PC-9 (cell line): ENCODE measurements around the gene CTBP2. TPM values are rescaled to one million over a fixed set of nuclear protein-coding genes. Genes with fewer than 3 reads are reported as not detected.

ENCODE experiments used
- BruUV-seq: library from RNA; stranded (reverse); fragments of 400-500 nt; replicated peaks from 2 replicates; lab custom pipeline; 2021; lab: Mats Ljungman, UMichigan
- CTCF ChIA-PET: fragments of 300-600 bp; sonication (Branson Sonifier 250); formaldehyde crosslinking; loops from one replicate; lab custom pipeline; 2022; ENCODE audit warnings: antibody characterized with exemption; lab: Charles Lee
- POLR2A ChIA-PET: fragments of 300-600 bp; sonication (Branson Sonifier 250); formaldehyde crosslinking; loops from one replicate; lab custom pipeline; 2022; ENCODE audit warnings: antibody characterized with exemption; ENCODE audit not compliant: unreplicated experiment; lab: Charles Lee
- DNase-seq, 2 experiments: peaks; one replicate each; pipeline versions ENCODE4 v3.0.0 to v3.0.0-alpha.2; 2015 to 2022; ENCODE audit warnings: mixed read lengths in 1 of 2
- H2AFZ ChIP-seq: fragments of 200-600 bp; sonication (generic); 2 replicates; pipeline ENCODE4 v1.8.1; 2017; ENCODE audit warnings: antibody characterized with exemption
- H3F3A ChIP-seq: fragments of 200-600 bp; sonication (generic); 2 replicates; pipeline ENCODE4 v1.8.1; 2017; ENCODE audit warnings: antibody characterized with exemption, mild to moderate bottlenecking, low read depth; ENCODE audit not compliant: insufficient read depth
- H3K27ac ChIP-seq: fragments of 200-600 bp; sonication (generic); 2 replicates; pipeline ENCODE4 v1.6.1; 2016; ENCODE audit warnings: mixed run types
- H3K27me3 ChIP-seq: fragments of 200-600 bp; sonication (generic); 2 replicates; pipeline ENCODE4 v1.6.1; 2016; ENCODE audit warnings: low read depth, mixed run types; ENCODE audit not compliant: insufficient read depth
- H3K36me3 ChIP-seq: fragments of 200-600 bp; sonication (generic); 2 replicates; pipeline ENCODE4 v1.6.1; 2016; ENCODE audit warnings: low read depth, mixed run types
- H3K4me1 ChIP-seq: fragments of 200-600 bp; sonication (generic); replicated peaks from 2 replicates; pipeline ENCODE4 v1.6.1; 2016; ENCODE audit warnings: mixed run types; ENCODE audit not compliant: insufficient read depth
- H3K4me2 ChIP-seq: fragments of 200-600 bp; sonication (generic); 2 replicates; pipeline ENCODE4 v1.6.1; 2017; ENCODE audit warnings: mixed run types
- H3K4me3 ChIP-seq: fragments of 200-600 bp; sonication (generic); 2 replicates; pipeline ENCODE4 v1.6.1; 2016; ENCODE audit warnings: mixed run types
- H3K79me2 ChIP-seq: fragments of 200-600 bp; sonication (generic); 2 replicates; pipeline ENCODE4 v1.6.1; 2017; ENCODE audit warnings: low read depth, mixed run types
- H3K9me2 ChIP-seq: fragments of 200-600 bp; sonication (generic); 2 replicates; pipeline ENCODE4 v1.8.1; 2017; ENCODE audit warnings: mild to moderate bottlenecking; ENCODE audit not compliant: insufficient read depth
- H3K9me3 ChIP-seq: fragments of 200-600 bp; sonication (generic); 2 replicates; pipeline ENCODE4 v1.8.1; 2016; ENCODE audit warnings: low read depth; ENCODE audit not compliant: insufficient read depth
- H4K20me1 ChIP-seq: fragments of 200-600 bp; sonication (generic); 2 replicates; pipeline ENCODE4 v1.8.1; 2017; ENCODE audit not compliant: insufficient read depth
- EZH2 ChIP-seq: fragments of 200-600 bp; sonication (generic); IDR thresholded peaks from 2 replicates; pipeline ENCODE4 v1.8.0; 2017; ENCODE audit warnings: antibody characterized with exemption, low read depth
- intact Hi-C: fragments of 100-400 bp; cut with micrococcal nuclease; formaldehyde crosslinking; loops from one replicate; pipeline ENCODE4 v1.10.0; 2022; ENCODE audit not compliant: unreplicated experiment
- total RNA-seq: library from RNA; stranded (reverse); gene quantifications from 2 replicates; pipeline ENCODE4 v1.2.3, GENCODE V29; 2021
- TF ChIP-seq, protein P1 (sequence below): fragments of 200-600 bp; sonication (generic); conservative IDR thresholded peaks from 2 replicates; pipeline ENCODE4 v1.6.1; 2017; ENCODE audit warnings: mixed run types, antibody characterized with exemption, mild to moderate bottlenecking, moderate library complexity

The CTBP2 gene
- total RNA-seq, 1 experiment from 2014 or later = 60.5 TPM

DNA sequence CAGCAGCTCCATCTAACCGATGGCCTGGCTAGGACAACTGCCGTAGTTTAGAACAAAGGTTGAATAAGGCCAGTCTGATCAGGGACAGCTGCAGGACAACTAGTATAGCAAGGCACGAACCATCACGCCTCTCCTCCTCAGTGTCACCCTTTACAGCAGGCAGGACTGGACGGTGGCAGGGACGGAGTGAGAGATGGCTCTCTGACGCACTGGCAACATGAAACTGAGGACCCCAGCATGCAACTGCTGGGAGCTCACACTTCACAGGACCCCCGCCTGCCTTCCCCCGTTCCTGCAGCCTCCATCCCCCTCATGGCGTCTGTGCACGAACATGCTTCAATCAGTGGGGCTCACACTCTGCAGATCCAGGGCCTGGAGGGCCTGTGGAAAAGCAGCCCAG lies 164.8 kb downstream of the CTBP2 start:
- H3F3A ChIP-seq = no peaks in the 10 kb centered on the region
- no peak for DNase-seq
- no peak overlapping the region for H3K4me2 ChIP-seq
- no peaks in the 10 kb centered on the region for H3K27me3 ChIP-seq
- ChIA-PET POLR2A (no interaction called here), CTCF (interaction anchor here (0.5 kb wide), 1 partner anchor 89 kb away, joined by 8 read pairs; no protein-coding TSS in a partner anchor)
- H3K4me1 ChIP-seq = no peaks in the 10 kb centered on the region
- TF ChIP-seq, protein P1, sequence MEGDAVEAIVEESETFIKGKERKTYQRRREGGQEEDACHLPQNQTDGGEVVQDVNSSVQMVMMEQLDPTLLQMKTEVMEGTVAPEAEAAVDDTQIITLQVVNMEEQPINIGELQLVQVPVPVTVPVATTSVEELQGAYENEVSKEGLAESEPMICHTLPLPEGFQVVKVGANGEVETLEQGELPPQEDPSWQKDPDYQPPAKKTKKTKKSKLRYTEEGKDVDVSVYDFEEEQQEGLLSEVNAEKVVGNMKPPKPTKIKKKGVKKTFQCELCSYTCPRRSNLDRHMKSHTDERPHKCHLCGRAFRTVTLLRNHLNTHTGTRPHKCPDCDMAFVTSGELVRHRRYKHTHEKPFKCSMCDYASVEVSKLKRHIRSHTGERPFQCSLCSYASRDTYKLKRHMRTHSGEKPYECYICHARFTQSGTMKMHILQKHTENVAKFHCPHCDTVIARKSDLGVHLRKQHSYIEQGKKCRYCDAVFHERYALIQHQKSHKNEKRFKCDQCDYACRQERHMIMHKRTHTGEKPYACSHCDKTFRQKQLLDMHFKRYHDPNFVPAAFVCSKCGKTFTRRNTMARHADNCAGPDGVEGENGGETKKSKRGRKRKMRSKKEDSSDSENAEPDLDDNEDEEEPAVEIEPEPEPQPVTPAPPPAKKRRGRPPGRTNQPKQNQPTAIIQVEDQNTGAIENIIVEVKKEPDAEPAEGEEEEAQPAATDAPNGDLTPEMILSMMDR = no peak
- no peak for TF ChIP-seq EZH2
- no peak overlapping the region for H3K4me3 ChIP-seq
- H3K9me3 ChIP-seq = no peaks in the 10 kb centered on the region
- H2AFZ ChIP-seq = no peak overlapping the region
- BruUV-seq = no TSS peak
- no peaks in the 10 kb centered on the region for H3K9me2 ChIP-seq
- intact Hi-C loops = no loop called here
- H3K79me2 ChIP-seq = no peaks in the 10 kb centered on the region
- no peaks in the 10 kb centered on the region for H3K36me3 ChIP-seq
- H3K27ac ChIP-seq = no peak overlapping the region
- H4K20me1 ChIP-seq = no peaks in the 10 kb centered on the region

DNA sequence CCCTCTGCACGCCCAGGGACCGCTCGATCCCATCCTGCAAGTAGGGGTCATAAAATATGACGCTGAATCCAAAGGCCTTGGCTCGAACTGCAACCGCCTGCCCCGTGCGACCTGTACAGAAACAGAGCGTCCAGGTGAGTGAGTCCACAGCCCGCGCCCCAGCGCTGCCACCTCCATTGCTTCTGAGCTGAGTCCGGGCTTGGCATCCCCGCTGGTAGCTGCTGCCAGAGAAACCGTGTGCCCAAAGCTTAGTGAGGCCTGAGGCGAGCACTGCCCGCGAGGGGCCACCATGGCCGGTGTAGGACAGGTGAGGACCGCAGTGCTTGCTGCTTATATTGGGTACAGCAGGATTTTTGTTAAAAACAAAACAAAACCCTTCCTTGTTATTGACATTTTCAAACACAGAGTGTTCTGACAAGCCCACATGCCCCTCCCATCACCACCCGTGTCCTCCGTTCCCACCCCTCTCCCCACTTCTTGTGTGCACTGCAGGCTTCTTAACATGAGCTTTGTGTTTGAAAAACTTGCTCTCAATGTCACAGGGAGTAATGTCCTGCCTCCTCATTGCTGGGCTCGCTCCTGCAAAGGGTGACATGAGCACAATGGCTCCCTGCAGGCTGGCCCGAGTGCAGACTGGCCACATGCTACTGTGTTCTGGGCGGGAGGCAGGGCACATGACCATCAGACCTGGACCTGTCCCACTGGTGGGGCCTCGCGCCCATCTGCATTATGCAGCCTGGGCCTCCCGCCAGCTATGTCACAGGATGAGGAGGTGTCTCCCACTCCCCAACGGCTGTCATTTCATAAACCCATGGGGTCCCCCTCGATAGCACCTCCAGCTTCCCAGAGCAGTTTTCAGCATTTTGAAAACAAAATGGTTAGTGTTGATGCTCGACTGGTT lies 165.5 kb downstream of the CTBP2 start:
- H3K4me2 ChIP-seq = no peak overlapping the region
- BruUV-seq = no TSS peak
- no peaks in the 10 kb centered on the region for H3K79me2 ChIP-seq
- H3K27ac ChIP-seq = no peak overlapping the region
- H3F3A ChIP-seq = no peaks in the 10 kb centered on the region
- H3K4me1 ChIP-seq = no peaks in the 10 kb centered on the region
- CTCF ChIA-PET = no interaction called here
- no peaks in the 10 kb centered on the region for H4K20me1 ChIP-seq
- no peak for DNase-seq
- no peaks in the 10 kb centered on the region for H3K9me2 ChIP-seq
- H3K9me3 ChIP-seq = no peaks in the 10 kb centered on the region
- POLR2A ChIA-PET = no interaction called here
- no peaks in the 10 kb centered on the region for H3K36me3 ChIP-seq
- H2AFZ ChIP-seq = no peak overlapping the region
- H3K27me3 ChIP-seq = no peaks in the 10 kb centered on the region
- TF ChIP-seq EZH2 = no peak
- TF ChIP-seq, protein P1 = no peak
- intact Hi-C loops = no loop called here
- H3K4me3 ChIP-seq = no peak overlapping the region

DNA sequence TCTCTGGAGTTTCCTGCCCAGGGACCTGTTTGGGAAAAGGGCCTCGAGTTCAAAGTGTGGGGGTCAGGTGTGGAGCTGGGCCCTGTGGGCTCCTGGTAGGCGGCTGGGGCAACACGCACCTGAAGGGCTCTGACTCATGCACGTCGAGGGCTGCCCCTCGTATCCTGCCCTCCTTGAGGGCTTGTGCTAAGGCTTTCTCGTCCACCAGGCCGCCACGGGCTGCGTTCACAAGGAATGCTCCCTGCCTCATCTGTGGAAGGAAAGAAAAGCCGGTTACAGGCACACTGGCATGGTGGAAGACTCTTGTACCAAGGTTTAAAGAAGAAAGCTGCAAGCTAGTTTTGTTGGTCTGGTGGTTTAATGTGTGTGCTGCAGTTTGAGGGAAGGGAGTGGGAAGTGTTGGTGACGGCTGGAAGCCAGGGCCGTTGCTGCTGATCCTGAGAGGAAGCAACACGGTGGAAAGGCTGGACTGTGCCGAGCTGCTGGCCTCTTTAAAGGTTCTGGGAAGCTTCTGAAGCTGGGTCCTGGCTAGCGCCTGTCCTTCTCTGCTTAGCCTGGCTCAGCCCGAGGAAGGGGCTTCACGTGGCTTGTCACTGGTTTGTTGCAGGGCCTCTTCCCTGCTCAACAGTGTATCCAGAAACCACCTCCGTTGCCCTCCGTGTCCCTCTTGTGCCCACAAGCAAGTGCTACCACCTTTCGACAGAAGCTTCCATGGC lies 166.5 kb downstream of the CTBP2 start:
- DNase-seq = no peak
- ChIA-PET POLR2A (no interaction called here), CTCF (interaction anchor here (0.7 kb wide), 1 partner anchor 17 kb away, joined by 3 read pairs; no protein-coding TSS in a partner anchor)
- H3K4me2 ChIP-seq = no peak overlapping the region
- no peak for TF ChIP-seq EZH2
- TF ChIP-seq, protein P1 = no peak
- no peaks in the 10 kb centered on the region for H3F3A ChIP-seq
- no peak overlapping the region for H2AFZ ChIP-seq
- H4K20me1 ChIP-seq = no peaks in the 10 kb centered on the region
- intact Hi-C loops = no loop called here
- H3K27me3 ChIP-seq = no peaks in the 10 kb centered on the region
- H3K9me3 ChIP-seq = no peaks in the 10 kb centered on the region
- no peaks in the 10 kb centered on the region for H3K36me3 ChIP-seq
- H3K9me2 ChIP-seq = no peaks in the 10 kb centered on the region
- no peak overlapping the region for H3K27ac ChIP-seq
- BruUV-seq = no TSS peak
- no peaks in the 10 kb centered on the region for H3K4me1 ChIP-seq
- H3K4me3 ChIP-seq = no peak overlapping the region
- no peaks in the 10 kb centered on the region for H3K79me2 ChIP-seq
